ENCODE results near the gene FLT4.
"Not testable (repeated sequence)": the region's sequence is repeated elsewhere in the genome, so short reads cannot be mapped to it uniquely, and the experiment has no call there.

Gene FLT4

DNA sequence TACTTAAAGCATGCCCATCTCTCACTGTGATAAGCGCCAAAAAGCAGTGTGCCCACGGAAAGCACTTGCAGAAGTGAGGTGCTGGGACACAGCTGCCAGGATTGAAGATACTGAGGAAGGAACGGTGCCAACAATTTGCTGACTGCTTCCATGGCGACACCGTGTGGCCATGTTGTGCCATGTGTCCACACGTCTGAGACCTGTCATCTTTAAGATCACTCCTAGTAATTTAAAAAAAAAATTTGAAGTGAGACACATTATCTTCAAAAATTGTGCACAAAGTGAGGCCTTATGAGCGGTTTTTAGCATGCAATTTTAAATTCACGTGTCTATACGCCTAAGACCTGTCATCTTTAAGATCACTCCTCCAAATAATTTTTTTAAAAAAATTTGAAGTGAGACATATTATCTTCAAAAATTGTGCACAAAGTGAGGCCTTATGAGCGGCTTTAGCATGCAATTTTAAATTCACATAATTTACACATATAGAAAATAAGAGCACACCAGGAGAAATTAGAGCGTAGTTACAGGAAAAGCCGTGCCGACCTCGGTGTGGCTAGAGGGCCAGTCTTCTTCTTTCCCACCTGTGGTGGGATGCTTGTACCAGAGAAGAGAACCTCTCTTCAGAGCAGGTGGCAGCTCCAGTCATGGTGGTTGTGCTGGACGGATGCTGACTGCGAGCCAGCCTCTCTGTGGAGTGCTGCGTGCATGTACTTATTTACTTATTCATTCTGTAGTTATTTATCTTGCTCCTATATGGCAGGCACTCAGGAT is 21.4 kb upstream of the FLT4 start:
- DNase-seq (ENCODE audit: low spot score) (no peak), FAIRE-seq (no peak)

GRCh38 chr5:180670157-180670556 is 20.8 kb upstream of the FLT4 start:
- DNase-seq (ENCODE audit: low spot score), result no peak
- no peak for FAIRE-seq

GRCh38 chr5:180669661-180670060 is 20.3 kb upstream of the FLT4 start:
- DNase-seq (ENCODE audit: low spot score) (no peak), FAIRE-seq (no peak)

- DNase-seq (ENCODE audit: low spot score) (no peak), FAIRE-seq (no peak)
Observed at GRCh38 chr5:180668835-180669596, 19.6 kb upstream of the FLT4 start.

DNA sequence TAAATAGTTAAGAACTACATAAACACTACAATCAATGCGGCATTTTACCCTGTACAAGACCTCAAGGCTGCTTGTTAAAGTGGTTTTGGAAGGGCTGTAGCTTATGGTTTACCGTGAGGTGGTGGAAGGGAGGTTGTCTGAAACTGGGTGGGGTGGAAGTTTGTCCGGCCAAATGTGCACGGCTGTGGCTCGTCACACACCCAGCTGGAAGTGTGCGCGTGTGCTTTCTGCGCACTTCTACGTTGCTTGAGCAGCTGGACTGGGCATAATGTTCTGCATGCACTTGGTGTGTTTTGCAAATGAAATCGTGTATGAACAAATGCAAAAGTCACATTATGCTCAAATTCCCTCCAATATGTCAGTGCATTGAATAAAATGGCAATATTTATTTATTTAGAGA is 17.4 kb upstream of the FLT4 start:
- DNase-seq (ENCODE audit: low spot score), result no peak
- FAIRE-seq, result no peak

DNA sequence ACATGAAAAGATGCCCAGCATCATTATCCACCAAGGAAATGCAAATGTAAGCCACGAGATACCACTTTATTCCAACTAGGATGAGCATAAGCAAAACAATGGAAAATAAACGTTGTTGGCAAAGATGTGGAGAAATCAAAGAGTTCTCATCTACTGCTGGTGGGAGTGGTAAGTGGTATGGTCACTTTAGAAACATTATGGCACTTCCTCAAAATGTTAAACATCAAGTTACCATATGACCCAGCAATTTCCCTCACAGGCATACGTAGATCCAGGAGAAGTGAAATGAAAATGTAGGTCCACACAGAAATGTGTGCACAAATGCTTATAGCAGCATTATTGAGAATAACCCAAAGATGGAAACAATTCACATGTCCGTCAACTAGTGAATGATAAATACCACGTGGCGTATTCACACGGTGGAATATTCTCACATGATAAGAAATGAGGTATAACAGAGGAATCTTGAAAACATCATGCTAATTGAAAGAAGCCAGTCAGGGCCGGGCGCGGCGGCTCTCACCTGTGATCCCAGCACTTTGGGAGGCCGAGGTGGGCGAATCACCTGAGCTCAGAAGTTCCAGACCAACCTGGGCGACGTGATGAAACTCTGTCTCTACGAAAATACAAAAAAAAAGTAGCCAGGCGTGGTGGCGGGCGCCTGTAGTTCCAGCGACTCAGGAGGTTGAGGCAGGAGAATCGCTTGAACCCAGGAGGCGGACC is 16.4 kb upstream of the FLT4 start:
- DNase-seq (ENCODE audit: low spot score), result no peak
- FAIRE-seq, result no peak

DNA sequence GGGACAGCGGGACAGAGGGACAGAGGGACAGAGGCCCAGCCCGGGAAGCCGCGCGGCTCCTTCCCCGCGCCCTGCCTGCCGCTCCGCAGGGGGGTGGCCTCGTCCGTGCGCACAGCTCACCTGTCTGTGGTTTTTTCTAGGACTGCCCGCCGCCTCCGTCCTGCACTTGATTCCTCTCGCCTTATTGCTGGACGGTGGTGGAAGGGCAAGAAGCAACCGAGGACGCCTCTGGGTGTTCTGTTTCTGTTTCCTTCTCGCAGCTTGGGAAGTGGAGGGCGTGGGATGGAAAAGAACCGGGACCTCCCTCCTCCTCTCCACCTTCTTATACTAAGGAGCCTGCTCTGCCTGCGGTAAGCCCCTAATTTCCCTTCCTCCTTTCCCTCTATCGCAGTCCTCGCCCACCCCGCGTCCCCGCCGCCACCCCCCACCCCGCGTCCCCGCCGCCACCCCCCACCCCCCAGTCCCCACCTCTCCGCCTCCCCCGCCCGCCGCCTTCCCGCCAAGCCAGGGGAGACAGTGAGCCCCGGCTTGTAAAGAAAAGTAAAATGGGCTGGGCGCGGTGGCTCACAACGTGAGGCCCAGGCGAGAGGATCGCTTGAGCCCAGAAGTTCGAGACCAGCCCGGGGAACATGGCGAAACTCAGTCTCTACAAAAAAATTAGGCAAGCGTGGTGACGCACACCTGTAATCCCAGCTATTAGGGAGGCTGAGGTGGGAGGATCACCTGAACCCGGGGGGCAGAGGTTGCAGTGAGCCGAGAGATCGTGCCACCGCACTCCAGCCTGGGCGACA is 9.6 kb upstream of the FLT4 start:
- no peak for DNase-seq (ENCODE audit: low spot score)
- FAIRE-seq, result no peak

GRCh38 chr5:180655243-180655642 is 5.8 kb upstream of the FLT4 start:
- DNase-seq (ENCODE audit: low spot score); FAIRE-seq: not testable (repeated sequence)

GRCh38 chr5:180652771-180653170 is 3.4 kb upstream of the FLT4 start:
- no peak for FAIRE-seq

DNA sequence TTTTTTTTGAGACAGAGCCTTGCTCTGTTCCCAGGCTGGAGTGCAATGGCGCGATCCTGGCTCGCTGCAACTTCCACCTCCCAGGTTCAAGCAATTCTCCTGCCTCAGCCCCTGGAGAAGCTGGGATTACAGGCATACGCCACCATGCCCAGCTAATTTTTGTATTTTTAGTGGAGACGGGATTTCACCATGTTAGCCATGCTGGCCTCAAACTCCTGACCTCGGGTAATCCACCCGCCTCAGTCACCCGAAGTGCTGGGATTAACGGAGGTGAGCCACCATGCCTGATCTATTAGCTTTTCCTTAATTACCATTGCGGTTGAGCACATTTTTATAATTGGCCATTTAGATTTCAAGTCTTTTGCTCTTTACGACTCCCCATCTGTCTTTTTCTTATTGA is 2.9 kb upstream of the FLT4 start:
- no peak for FAIRE-seq
- no peak for DNase-seq (ENCODE audit: low spot score)

More at GRCh38 chr5:180652771-180653170, 3.4 kb upstream of the FLT4 start:
- no peak for DNase-seq (ENCODE audit: low spot score)

DNA sequence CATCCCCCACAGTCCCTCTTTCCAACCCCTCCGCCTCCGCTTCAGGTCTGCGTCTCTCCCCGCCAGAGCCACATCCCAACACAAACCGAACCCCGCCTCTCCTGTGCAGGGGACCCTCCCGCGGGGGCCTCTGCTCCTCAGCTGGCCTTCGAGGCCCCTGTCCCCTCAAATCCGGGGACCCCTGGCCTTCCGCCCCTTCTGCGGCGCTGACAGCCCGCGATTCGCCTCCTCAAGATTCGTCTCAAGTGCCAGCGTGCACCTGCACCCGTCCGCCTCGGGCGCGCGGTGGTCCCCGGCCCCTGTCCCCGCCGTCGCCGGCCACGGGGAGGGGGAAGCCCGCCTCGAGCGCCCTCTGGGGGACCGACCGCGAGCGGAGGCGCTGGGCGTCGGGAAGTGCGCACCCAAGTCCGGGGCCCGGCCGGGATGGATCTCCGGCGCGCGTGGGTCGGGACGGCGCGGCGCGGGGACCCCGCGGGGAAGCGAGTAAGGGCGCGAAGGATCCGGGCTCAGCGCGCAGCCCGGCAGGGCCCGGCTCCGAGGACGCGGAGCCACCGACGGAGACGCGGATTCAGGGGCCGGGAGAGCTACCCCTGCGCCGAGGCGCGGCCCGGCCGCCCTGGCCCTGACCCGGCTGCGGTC is 623 bp downstream of the FLT4 start:
- no peak for FAIRE-seq

DNA sequence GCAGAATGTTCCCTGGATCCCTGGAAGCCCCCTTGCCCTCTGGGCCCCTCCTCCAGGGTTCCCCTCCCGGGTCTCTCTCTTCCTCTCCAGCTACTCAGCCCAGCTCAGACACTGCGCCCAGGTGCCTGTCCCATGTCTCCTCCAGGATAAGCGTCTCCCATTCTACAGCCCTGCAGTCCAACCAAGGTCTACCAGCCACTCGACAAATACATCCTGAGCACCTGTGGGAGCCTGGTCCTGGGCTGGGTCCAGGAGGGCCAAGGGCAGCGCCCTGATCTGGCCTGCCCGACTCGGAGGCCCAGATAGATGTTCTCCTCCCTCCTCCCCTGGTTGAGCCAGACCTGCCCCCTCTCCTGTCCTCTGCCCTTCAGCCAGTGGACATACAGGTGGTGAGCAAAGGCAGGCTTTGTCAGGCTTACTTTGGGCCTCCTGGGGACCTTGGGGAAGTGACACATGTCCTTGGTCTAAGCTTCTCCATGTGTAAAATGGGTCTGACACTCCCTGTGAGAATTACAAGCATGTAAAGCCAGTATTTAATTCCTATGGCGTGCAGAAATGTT is 1.4 kb downstream of the FLT4 start:
- FAIRE-seq (no peak), DNase-seq (ENCODE audit: low spot score) (no peak)

More for the DNA sequence above, 623 bp downstream of the FLT4 start:
- no peak for DNase-seq (ENCODE audit: low spot score)

DNA sequence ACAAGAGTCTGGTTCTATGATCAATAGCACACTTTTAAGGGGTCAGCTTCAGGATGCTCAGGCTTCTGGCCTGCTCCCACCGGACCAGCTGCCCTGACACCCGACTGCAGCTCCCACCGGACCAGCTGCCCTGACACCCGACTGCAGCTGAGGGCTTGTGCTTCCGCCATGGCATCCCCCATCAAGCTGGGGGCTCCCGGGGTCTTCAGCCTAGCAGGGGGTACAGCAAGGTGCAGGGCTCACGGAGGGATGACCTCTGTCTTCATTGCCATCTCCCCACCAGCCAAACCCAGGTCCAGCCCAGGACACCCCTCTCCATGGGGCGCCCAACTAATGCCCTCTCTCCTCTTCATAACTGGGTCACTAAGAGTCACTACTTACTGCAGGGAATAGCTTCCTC is 1.9 kb downstream of the FLT4 start:
- DNase-seq (ENCODE audit: low spot score) (no peak), FAIRE-seq (no peak)

GRCh38 chr5:180646963-180647305 is 2.5 kb downstream of the FLT4 start:
- FAIRE-seq (no peak), DNase-seq (ENCODE audit: low spot score) (no peak)

DNA sequence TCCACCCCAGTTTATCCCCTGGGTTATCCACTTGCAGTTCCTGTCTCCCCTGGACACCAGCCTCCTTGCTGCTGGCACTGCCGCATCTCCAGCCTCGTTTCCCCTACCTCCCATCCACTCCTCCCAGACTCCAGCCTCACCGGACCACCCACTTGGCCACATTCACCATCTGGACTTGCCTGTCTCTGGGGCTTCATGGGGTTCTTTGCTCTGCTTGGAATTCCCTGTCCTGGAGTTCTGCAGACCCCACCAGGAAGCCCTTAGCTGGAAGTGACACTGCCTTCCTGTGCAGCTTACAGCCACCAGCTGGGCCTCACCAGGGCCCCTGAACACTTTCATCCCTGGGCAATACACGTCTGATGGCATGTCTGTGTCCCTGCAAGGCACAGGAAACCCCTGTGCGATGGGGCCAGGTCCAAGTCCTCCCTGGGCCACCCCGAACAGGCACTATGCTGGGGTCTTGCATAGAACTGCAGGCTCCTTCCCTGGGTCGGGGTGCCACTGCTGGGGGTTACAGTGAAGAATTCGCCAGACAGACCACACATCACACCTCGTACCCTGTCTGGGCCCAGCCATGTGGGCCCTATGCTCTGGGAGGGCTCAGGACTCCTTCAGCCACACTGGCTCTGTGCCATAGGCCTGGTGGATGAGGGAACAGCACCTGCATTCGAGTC is 3.0 kb downstream of the FLT4 start:
- no peak for DNase-seq (ENCODE audit: low spot score)
- no peak for FAIRE-seq

- no peak for FAIRE-seq
Observed at GRCh38 chr5:180645274-180646204, 3.9 kb downstream of the FLT4 start.

DNA sequence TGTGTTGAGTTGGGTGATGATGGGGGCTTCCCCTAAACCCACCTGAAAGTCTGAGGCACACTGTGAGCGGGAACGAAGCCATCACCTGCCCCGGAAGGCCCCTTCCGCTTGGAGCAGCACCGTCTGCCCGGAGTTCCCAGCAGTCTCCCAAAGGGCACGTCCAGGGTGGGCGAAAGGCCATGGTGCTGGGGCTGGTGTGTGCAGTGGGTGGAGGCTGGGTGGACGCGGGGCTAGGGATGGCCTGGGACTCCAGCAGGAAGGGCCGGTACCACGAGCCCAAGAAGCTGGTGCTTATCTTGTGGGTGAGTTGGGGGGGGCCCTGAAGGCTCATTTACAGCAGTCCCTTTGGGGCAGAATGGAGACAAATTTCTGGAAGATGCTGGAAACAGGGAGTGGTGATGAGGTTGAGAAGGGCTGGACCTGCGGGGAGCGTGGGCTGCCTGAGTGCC is 4.6 kb downstream of the FLT4 start:
- FAIRE-seq, result no peak
- no peak for DNase-seq (ENCODE audit: low spot score)

More at GRCh38 chr5:180645274-180646204, 3.9 kb downstream of the FLT4 start:
- DNase-seq (ENCODE audit: low spot score), result no peak

- FAIRE-seq, result no peak
- DNase-seq (ENCODE audit: low spot score), result no peak
Observed at GRCh38 chr5:180644129-180644824, 5.1 kb downstream of the FLT4 start.

All from RCC 7860 (cell line).